NOMO-1 treated with DMSO at 0.1 percent for 48 hours (cell line): ENCODE results near the gene GAB1.

ENCODE experiments used
- DNase-seq: peaks from one replicate; lab custom pipeline; 2025; ENCODE audit not compliant: unreplicated experiment; lab: John Stamatoyannopoulos, UW

The GAB1 gene

GRCh38 chr4:143407888-143408287 is 71.2 kb downstream of the GAB1 start:
- DNase-seq, result no peak

GRCh38 chr4:143410015-143410414 is 73.3 kb downstream of the GAB1 start:
- no peak for DNase-seq

- DNase-seq, result no peak
These were observed 75.1 kb downstream of the GAB1 start for GRCh38 chr4:143411527-143412419.

- no peak for DNase-seq
These were observed 75.7 kb downstream of the GAB1 start for GRCh38 chr4:143412420-143412758.

- DNase-seq, result no peak
These were observed 81.2 kb downstream of the GAB1 start for GRCh38 chr4:143417679-143418403.

DNA sequence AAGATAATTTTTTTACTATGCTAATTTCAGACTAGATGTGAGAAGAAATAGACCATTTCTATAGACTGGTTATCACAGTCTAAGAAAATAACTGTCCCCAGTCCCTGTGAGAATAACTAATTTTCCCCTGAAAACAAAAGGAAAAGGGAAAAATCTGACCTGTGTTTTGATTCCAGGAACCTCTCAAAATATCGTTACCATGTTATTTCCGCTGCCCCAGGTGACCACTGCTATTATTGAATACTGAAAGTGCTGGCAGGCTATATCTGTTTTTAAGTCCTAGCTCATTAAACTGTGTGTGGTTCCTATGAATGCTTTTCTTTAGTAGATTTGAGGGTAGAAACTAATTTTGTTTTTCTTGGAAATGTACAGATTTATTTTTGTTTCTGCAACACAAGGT is 83.6 kb downstream of the GAB1 start:
- no peak for DNase-seq

DNA sequence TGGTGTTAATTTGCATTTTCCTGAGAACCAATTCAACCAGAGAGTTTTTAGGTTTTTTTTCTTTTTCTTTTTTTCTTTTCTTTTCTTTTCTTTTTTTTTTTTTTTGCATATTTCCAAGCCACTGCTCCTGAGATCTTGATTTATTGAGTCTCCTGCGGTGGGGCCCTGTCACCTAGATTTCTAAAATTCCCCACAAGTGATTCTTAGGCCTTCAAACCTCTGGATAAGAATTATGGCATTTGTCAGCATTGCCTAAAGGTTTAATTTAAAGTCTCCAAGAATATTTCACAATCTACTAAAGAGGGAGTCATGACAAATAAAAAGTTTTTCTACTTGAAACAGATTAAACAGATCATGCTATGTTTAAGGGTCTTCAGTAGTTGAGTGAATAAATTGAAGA is 84.9 kb downstream of the GAB1 start:
- DNase-seq, result no peak

- DNase-seq, result no peak
These were observed 87.6 kb downstream of the GAB1 start for GRCh38 chr4:143424276-143424675.

DNA sequence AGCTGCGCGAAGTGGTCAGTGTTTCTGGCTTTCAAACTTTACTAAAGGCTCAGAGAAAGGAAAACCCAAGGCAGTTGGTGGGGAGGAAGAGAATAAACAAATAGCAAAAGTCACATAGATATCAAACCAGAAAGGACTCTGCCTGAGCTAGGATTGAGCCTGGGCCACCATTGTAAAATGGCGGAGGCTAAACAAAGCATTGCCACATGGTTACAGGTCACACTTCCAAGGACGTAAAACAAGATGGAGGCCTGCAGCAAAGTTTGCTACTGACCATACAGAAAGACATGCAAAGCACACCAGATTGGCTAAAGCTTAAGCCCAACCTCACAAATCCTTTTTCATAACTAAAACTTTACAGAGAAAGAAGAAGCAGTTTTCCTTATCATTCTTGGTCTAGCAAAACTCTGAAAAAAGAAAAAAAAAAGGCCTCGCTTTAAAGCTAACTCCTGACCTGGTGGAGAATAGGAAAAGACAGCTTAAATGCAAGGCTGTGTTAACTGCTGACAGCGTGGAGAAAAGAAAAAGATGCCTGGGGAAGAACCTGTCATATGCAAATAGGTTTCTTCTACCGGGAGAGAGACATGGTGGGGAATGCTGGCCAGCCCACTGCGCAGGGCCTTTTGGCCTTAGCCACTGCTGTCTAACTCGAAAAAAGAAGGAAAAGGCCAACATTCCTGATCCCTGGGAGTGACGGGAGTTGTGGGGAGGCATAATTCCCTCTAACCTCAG is 95.0 kb downstream of the GAB1 start:
- no peak for DNase-seq

DNA sequence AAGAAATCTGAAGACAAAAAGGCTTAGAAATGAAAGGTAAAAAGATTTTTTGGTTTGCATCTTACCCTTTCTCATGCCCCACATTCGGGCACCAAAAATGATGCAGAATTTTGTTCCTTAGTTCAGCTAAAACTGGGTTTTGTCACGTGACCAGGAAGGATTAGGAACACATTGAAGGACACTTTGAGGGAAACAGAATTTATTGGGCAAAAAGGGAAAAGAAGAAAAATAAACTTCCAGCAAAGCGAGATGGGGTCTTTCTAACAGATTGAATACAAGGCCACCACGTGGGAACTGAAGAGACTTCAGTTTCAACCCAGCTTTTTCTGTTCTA is 95.5 kb downstream of the GAB1 start:
- DNase-seq, result no peak

- no peak for DNase-seq
These were observed 96.6 kb downstream of the GAB1 start for GRCh38 chr4:143433231-143433630.

DNA sequence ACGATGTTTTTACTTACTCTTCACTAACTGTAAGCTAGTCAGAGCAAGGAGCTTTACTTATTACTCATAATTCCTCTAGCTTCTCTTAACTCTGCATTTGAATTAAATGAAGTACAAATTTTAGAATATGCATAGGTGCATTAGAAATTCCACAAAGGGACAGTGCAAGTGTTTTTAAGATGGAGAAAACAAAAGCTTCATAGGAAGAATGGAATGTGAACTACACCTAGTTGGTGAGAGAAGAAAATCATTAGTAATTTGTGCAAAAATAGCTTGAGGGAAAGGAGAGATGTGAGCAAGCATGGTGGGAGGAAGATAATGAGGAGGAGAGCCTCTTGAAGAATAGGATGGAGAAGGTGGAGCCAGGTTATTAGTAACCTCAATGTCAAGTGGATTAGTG is 99.3 kb downstream of the GAB1 start:
- DNase-seq, result no peak

- no peak for DNase-seq
These were observed 100.8 kb downstream of the GAB1 start for GRCh38 chr4:143437476-143437875.

- no peak for DNase-seq
These were observed 101.3 kb downstream of the GAB1 start for GRCh38 chr4:143437937-143438336.

DNA sequence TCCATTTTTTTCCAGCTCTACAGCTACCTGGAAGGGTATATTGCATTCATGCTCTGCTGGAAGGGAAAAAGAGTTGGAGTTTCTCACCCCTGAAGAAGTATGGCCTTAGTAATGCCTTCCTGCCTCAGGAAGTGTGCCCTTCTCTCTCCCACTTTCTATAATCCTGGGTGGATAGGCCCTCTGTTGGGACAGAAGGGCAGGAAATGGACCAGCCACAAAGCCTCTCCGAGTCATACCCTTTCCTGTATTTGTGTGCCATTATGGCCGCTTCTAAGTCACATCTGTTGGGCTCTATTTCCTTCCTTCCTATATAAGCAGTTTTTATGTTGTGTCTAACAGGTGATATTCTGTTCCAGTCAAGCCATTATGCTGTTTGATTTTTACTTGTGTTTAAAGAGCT is 102.0 kb downstream of the GAB1 start:
- DNase-seq, result no peak

DNA sequence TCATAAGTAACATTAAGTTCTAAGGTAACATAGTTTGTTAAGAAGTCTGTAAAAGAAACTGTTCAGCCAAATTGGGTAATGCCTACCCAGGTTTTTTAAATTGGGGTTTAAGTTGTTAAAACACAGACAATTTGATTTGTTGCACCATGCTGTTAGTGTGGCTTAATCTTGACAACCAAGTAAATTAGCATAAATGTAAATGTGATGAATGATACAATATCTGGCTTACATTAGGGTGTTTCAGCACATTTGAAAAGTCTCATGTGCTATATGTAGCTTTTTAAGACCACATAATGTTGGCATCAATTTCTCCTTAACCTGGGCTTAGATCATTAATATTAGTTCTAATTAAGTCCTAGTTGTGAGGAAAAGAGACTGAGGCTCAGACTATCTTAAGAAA is 104.4 kb downstream of the GAB1 start:
- no peak for DNase-seq

GRCh38 chr4:143441678-143442077 is 105.0 kb downstream of the GAB1 start:
- no peak for DNase-seq

DNA sequence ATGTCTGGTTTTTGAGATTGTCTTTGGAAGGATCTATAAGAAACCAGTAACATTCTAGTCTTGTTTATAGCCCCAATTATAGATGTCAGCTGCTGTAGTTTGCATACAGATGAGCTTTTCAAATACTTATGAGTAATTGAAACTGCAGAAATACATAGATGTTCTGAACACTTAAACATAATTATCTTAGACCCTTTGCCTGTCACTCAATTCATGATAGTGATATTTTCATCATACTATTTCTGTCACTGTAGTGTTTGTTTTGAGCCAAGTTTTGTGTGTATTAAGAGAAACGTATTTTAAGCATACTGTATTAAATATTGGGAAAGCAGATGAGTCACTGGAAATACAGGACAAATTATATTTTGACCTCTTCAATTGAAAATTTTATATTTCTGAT is 107.1 kb downstream of the GAB1 start:
- no peak for DNase-seq

DNA sequence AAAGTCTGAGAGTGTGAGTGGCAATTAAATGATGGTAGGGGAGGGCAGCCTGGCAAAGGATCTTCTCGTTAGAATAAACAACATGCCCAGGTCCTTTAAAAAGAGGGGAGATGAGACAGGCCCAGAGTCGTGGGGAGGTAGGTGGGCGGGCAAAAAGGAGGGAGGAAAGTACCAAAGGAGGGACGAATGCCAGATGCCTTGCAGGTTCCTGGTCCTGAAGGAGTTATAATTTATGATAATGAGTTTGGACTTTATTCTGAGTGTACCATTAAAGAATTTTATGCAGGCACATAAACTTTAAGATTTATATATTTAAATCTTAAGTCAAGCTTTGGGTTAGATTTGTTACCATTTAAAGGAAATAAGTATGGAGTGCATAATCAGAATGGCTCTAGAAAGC is 114.5 kb downstream of the GAB1 start:
- no peak for DNase-seq

- DNase-seq, result no peak
These were observed 118.5 kb downstream of the GAB1 start for GRCh38 chr4:143455211-143455610.

DNA sequence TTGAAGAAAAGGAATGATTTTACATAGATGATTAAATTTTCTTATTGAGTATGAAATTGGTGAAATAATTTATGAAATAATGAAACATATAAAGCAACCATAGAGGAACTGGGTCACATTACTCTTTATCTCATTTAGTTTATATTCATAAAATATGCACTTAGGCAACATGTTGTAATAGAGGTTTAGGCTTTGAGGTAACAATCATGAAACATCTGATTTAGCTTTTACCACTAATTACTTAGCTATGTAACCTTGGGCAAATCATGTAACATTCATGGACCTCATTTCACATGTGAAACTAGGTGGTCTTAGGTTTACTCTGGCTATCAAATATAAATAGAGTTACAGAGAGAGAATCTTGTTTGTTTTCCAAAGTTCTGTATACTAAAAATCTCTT is 122.3 kb downstream of the GAB1 start:
- DNase-seq, result no peak
